Keratinocyte (primary cell): ENCODE measurements around the gene ATP4A.

Experiments used
- EZH2 ChIP-seq: IDR thresholded peaks from one replicate; pipeline ENCODE4 v1.6.1; 2012; ENCODE audit warnings: inconsistent platforms, mild to moderate bottlenecking, low read length, moderate library complexity
- TF ChIP-seq, protein P1 (sequence below), 3 experiments: IDR thresholded peaks in 1 of 3; conservative IDR thresholded peaks in 1 of 3; optimal IDR thresholded peaks in 1 of 3; 2 replicates in 2 of 3; 3 replicates in 1 of 3; pipeline versions ENCODE3 to v1.5.1; 2011; ENCODE audit warnings: low read length in 3 of 3, mild to moderate bottlenecking in 3 of 3, moderate library complexity in 2 of 3, control low read depth in 1 of 3, inconsistent platforms in 1 of 3; ENCODE audit not compliant: insufficient read depth in 2 of 3; ENCODE audit errors: extremely low read depth in 1 of 3

DNA sequence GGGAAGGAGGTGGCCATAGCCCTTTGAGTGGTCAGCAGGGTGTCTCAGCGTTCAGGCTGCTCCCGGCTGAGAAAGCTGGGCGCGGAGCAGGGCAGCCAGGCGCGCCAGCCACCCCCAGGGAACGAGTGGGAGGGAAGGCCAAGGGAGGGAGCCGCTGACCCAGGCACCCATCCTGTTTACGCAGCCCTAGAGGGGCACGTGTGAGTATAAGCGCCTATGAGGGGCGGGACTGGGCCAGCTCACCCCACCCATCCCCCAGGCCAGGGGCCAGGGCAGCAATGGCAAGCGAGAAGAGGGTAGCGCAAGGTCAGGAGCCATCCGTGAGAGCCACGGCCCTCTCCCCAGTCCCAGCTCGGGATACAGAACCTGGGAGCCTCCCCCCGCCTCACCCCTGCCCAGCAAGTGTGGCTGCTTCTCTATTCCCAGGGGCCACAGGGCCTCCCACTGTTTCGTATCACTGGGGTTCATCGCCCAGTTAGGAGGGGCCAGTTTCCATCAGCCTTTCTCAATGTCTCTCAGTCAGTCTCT lies 49.1 kb downstream of the ATP4A start:
- TF ChIP-seq, protein P1, sequence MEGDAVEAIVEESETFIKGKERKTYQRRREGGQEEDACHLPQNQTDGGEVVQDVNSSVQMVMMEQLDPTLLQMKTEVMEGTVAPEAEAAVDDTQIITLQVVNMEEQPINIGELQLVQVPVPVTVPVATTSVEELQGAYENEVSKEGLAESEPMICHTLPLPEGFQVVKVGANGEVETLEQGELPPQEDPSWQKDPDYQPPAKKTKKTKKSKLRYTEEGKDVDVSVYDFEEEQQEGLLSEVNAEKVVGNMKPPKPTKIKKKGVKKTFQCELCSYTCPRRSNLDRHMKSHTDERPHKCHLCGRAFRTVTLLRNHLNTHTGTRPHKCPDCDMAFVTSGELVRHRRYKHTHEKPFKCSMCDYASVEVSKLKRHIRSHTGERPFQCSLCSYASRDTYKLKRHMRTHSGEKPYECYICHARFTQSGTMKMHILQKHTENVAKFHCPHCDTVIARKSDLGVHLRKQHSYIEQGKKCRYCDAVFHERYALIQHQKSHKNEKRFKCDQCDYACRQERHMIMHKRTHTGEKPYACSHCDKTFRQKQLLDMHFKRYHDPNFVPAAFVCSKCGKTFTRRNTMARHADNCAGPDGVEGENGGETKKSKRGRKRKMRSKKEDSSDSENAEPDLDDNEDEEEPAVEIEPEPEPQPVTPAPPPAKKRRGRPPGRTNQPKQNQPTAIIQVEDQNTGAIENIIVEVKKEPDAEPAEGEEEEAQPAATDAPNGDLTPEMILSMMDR (optimal IDR thresholded peaks at IDR 0.05 in 1 of 3, IDR thresholded peaks at IDR 0.05 in 1 of 3, conservative IDR thresholded peaks at IDR 0.05 in 1 of 3; ENCODE audit: extremely low read depth in 1 of 3, insufficient read depth in 2 of 3, low read length in 3 of 3): no peak
- no peak for TF ChIP-seq EZH2
